ENCODE measurements around the gene DTNA.

GRCh38 chr18:34767601-34768027 is 57.5 kb downstream of the DTNA start:
- TF ChIP-seq SP1 (IDR thresholded peaks at IDR 0.05) = no peak
- TF ChIP-seq HDGF (IDR thresholded peaks at IDR 0.05; ENCODE audit: borderline replicate concordance) = no peak
- TF ChIP-seq FOXM1 (IDR thresholded peaks at IDR 0.05; ENCODE audit: borderline replicate concordance) = no peak
- TF ChIP-seq CTBP1 (IDR thresholded peaks at IDR 0.05; ENCODE audit: borderline replicate concordance) = no peak
- TF ChIP-seq SUZ12 (IDR thresholded peaks at IDR 0.05) = no peak
- no peak for TF ChIP-seq TARDBP (IDR thresholded peaks at IDR 0.05)

Data from HEK293T (cell line).